ENCODE results near the gene LCN12.

The LCN12 gene

GRCh38 chr9:136935651-136936050 is 16.4 kb upstream of the LCN12 start:
- no peak for DNase-seq (ENCODE audit: low spot score)
- in situ Hi-C loops (cut with MboI; ENCODE audit: low pct_unique_long_range_greater_than_20kb, low sequenced_read_pairs, unreplicated experiment): no loop called here
- TF ChIP-seq CTCF (IDR thresholded peaks at IDR 0.05; ENCODE audit: extremely low read depth, insufficient read depth, missing control alignments): no peak

- DNase-seq (ENCODE audit: low spot score): no peak
- in situ Hi-C loops (cut with MboI; ENCODE audit: low pct_unique_long_range_greater_than_20kb, low sequenced_read_pairs, unreplicated experiment): no loop called here
- no peak for TF ChIP-seq CTCF (IDR thresholded peaks at IDR 0.05; ENCODE audit: extremely low read depth, insufficient read depth, missing control alignments)
Observed at GRCh38 chr9:136936645-136937170, 15.4 kb upstream of the LCN12 start.

GRCh38 chr9:136937186-136938001 is 14.7 kb upstream of the LCN12 start:
- in situ Hi-C loops (cut with MboI; ENCODE audit: low pct_unique_long_range_greater_than_20kb, low sequenced_read_pairs, unreplicated experiment): no loop called here

GRCh38 chr9:136939431-136939995 is 12.6 kb upstream of the LCN12 start:
- TF ChIP-seq CTCF (IDR thresholded peaks at IDR 0.05; ENCODE audit: extremely low read depth, insufficient read depth, missing control alignments): no peak
- in situ Hi-C loops (cut with MboI; ENCODE audit: low pct_unique_long_range_greater_than_20kb, low sequenced_read_pairs, unreplicated experiment): no loop called here
- DNase-seq (ENCODE audit: low spot score): no peak

More at GRCh38 chr9:136937186-136938001, 14.7 kb upstream of the LCN12 start:
- no peak for TF ChIP-seq CTCF (IDR thresholded peaks at IDR 0.05; ENCODE audit: extremely low read depth, insufficient read depth, missing control alignments)
- DNase-seq (ENCODE audit: low spot score): no peak

- no peak for DNase-seq (ENCODE audit: low spot score)
- TF ChIP-seq CTCF (IDR thresholded peaks at IDR 0.05; ENCODE audit: extremely low read depth, insufficient read depth, missing control alignments): no peak
- in situ Hi-C loops (cut with MboI; ENCODE audit: low pct_unique_long_range_greater_than_20kb, low sequenced_read_pairs, unreplicated experiment): no loop called here
Observed at GRCh38 chr9:136939996-136940525, 12.0 kb upstream of the LCN12 start.

- no peak for DNase-seq (ENCODE audit: low spot score)
- TF ChIP-seq CTCF (IDR thresholded peaks at IDR 0.05; ENCODE audit: extremely low read depth, insufficient read depth, missing control alignments): no peak
- in situ Hi-C loops (cut with MboI; ENCODE audit: low pct_unique_long_range_greater_than_20kb, low sequenced_read_pairs, unreplicated experiment): no loop called here
Observed at GRCh38 chr9:136940526-136941230, 11.4 kb upstream of the LCN12 start.

Measured in GM13977 (cell line).